Naive B cell (primary cell): Measurements from ENCODE around the gene BOLL. TPM values are rescaled to one million over a fixed set of nuclear protein-coding genes. Genes with fewer than 3 reads are reported as not detected.

ENCODE experiments used
- ATAC-seq, 2 donors: fragments of 150-1000 bp; cut with Tn5 transposase; 2 replicates each; pipeline ENCODE4 v1.10.0; 2021; ENCODE audit warnings: low read depth in 2 of 2, mild to moderate bottlenecking in 2 of 2, moderate library complexity in 2 of 2
- DNase-seq: peaks from one replicate; pipeline ENCODE4 v3.0.0; 2022
- H3K27ac Mint-ChIP-seq, 6 donors: one replicate each; pipeline ENCODE4 v1.8.0; 2020 to 2022; ENCODE audit warnings: mild to moderate bottlenecking in 6 of 6, mixed read lengths in 6 of 6, moderate library complexity in 5 of 6, inconsistent platforms in 2 of 6
- H3K27me3 Mint-ChIP-seq, 3 donors: one replicate each; pipeline ENCODE4 v1.8.0; 2021 to 2022; ENCODE audit warnings: mixed read lengths in 3 of 3, mild to moderate bottlenecking in 1 of 3
- H3K36me3 Mint-ChIP-seq, 2 donors: one replicate each; pipeline ENCODE4 v1.8.0; 2020 to 2022; ENCODE audit warnings: mixed read lengths in 2 of 2, inconsistent platforms in 1 of 2, mild to moderate bottlenecking in 1 of 2
- H3K4me1 Mint-ChIP-seq, 3 donors: one replicate each; pipeline ENCODE4 v1.8.0; 2020 to 2022; ENCODE audit warnings: mixed read lengths in 3 of 3, inconsistent platforms in 1 of 3, mild to moderate bottlenecking in 1 of 3, moderate library complexity in 1 of 3
- H3K4me3 Mint-ChIP-seq, 8 donors: one replicate each; pipeline ENCODE4 v1.8.0; 2020 to 2022; ENCODE audit warnings: mild to moderate bottlenecking in 8 of 8, mixed read lengths in 8 of 8, moderate library complexity in 8 of 8, inconsistent platforms in 2 of 8
- H3K9me3 Mint-ChIP-seq, 7 donors: one replicate each; pipeline ENCODE4 v1.8.0; 2020 to 2022; ENCODE audit warnings: mixed read lengths in 7 of 7, mild to moderate bottlenecking in 5 of 7, inconsistent platforms in 2 of 7, moderate library complexity in 1 of 7
- polyA plus RNA-seq, 6 donors: library from polyadenylated mRNA; unstranded; fragments of 300-500 nt; fragmentation: Illumina TruSeq; gene quantifications; one replicate each; pipeline ENCODE4 v1.2.3, GENCODE V29; 2021; ENCODE audit warnings: low read depth in 6 of 6

BOLL gene
- polyA plus RNA-seq, 6 donors from 2014 or later, result not detected

DNA sequence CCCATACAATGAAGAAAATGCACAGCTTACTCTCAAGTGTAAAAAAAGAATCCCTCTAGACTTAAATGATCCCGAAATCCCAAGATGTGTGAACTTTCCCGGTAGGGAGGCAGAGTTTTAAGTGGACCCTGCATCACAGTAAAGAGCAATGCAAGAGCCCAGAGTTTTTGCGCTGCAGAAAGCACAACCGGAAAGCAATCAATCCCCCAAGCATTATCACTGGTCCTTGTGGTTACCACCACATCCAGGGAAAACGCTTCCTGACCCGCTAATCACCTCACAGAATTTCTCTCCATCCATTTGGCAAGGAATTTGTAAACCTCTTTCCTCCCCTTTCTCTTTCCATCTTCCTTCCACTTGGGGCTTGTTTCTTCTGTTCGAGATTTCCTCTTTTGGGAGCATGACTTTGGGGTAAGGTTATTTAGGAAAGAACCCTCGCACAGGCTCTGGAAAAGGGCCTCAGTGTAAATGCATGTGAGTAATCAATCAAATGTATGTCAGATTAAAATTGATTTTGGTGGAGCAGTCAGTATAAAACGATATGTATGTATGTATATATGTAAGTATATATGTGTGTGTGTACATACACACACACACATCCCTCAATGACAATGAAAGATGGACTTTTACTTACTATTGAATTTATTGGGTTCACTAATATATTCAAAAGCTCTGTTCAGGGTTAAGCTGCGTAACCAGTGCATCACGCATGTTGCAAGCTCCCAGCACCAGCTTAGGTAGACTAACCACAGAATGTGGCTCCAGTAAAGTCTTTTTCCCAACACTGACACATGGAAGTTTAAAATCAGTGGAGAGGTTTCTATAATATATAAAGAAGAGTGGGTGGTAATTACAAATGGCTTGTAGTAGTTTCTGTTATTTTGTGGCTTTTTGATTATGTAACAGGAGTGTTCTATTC, 20.9 kb upstream of the BOLL start:
- ATAC-seq, result no peak
- H3K9me3 Mint-ChIP-seq, result no peaks in the 10 kb centered on the region
- no peak for DNase-seq
- no peaks in the 10 kb centered on the region for H3K36me3 Mint-ChIP-seq
- peaks cover 52 to 75% (median 73%) of the 10 kb centered on the region in 3 donors for H3K27me3 Mint-ChIP-seq
- H3K4me1 Mint-ChIP-seq, result peaks cover 15 to 23% (median 17%) of the 10 kb centered on the region in 3 donors
- H3K27ac Mint-ChIP-seq, result peak overlapping the region in 1 of 6 donors; percentile 2
- peak overlapping the region; percentile 42 to 87 (median 82) for H3K4me3 Mint-ChIP-seq

DNA sequence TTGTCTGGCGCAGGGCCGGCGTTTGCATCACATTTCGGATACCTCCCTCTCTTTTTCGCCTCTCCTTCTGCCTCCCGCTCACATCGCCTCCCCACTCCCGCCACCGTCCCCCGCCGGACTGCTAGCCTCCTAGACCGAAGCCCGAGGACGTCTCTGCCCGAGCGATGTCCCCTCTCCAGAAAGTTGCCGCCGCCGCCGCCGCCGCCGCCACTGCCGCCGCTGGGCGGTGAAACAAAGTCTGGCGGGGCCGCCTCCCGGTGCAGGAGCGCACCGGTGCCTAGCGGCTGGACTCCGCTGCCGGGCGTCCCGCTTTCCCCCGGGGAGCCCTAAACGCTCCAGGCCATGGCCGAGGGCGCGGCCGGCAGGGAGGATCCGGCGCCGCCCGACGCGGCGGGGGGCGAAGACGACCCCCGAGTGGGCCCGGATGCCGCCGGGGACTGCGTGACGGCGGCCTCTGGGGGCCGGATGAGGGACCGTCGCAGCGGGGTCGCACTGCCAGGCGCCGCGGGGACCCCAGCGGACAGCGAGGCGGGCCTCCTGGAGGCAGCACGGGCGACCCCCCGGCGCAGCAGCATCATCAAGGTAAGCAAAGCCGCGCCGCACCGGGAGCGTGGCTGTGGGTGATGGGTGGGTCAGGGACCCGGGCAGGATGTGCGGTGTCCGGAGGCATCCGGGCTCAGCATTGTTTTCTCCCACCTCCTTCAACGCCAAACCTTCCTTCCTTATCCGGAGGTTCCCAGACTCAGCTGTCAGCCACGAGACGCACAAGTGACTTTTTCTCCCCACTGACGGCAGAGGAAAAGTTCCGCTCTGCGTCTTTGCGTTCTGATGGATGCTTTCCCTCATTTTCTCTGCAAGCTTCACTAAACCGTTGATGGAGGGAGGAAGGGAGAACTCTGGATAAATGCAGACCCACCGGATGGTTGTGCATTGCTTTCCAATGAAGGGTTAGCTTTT, 19.9 kb upstream of the BOLL start:
- Mint-ChIP-seq H3K9me3 (no peaks in the 10 kb centered on the region), H3K4me1 (peaks cover 15 to 23% (median 17%) of the 10 kb centered on the region in 3 donors), H3K27ac (no peak overlapping the region), H3K36me3 (no peaks in the 10 kb centered on the region), H3K4me3 (peak overlapping the region; percentile 82 to 91 (median 84)), H3K27me3 (peaks cover 56 to 77% (median 68%) of the 10 kb centered on the region in 3 donors)
- peak; percentile 34 to 37 for ATAC-seq
- no peak for DNase-seq

GRCh38 chr2:197804049-197804757, 19.1 kb upstream of the BOLL start, which contains the start of gene PLCL1:
Gene PLCL1, plus strand, starts transcription at chr2:197804593.
- H3K27me3 Mint-ChIP-seq, result peaks cover 56 to 77% (median 67%) of the 10 kb centered on the region in 3 donors
- H3K4me3 Mint-ChIP-seq, result peak within 1 kb of the TSS; percentile 82 to 91 (median 88)
- ATAC-seq, result peak; percentile 89 to 96
- H3K4me1 Mint-ChIP-seq, result peaks cover 15 to 23% (median 17%) of the 10 kb centered on the region in 3 donors
- DNase-seq, result peak; percentile 58
- peak within 1 kb of the TSS in 2 of 6 donors; percentile 9 to 63 for H3K27ac Mint-ChIP-seq
- H3K9me3 Mint-ChIP-seq, result no peaks in the 10 kb centered on the region
- no peaks in the 10 kb centered on the region for H3K36me3 Mint-ChIP-seq

- Mint-ChIP-seq H3K27me3 (peaks cover 54 to 80% (median 66%) of the 10 kb centered on the region in 3 donors), H3K27ac (no peak overlapping the region), H3K36me3 (no peaks in the 10 kb centered on the region), H3K4me1 (peaks cover 15 to 23% (median 17%) of the 10 kb centered on the region in 3 donors), H3K9me3 (no peaks in the 10 kb centered on the region), H3K4me3 (peak overlapping the region in 3 of 8 donors; percentile 4 to 46 (median 7))
- DNase-seq (no peak), ATAC-seq (peak in 1 of 2 donors; percentile 18)
Observed at GRCh38 chr2:197803033-197803444, 17.9 kb upstream of the BOLL start.

DNA sequence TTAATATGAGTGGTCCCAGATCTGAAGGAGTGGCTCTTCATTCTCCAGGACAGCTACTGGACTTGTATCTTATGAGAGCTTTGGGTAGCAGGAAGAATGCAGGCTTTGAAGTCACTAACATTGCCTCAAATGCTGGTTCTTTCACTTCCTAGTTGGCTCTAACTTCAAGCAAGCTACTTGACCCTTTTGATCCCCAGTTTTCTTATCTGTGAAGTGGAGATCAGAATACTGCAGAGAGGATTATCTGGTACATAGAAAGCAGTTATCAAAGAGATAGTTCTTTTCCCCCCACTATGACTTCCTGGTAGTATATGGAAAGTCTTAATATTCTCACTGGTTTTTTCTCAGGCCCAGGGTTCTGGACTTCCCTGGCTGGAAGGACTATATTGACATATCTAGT, 15.9 kb upstream of the BOLL start:
- no peak overlapping the region for H3K27ac Mint-ChIP-seq
- no peaks in the 10 kb centered on the region for H3K36me3 Mint-ChIP-seq
- DNase-seq (no peak), ATAC-seq (no peak)
- peaks cover 0 to 2% (median 0%) of the 10 kb centered on the region in 7 donors for H3K9me3 Mint-ChIP-seq
- peaks cover 14 to 20% (median 17%) of the 10 kb centered on the region in 3 donors for H3K4me1 Mint-ChIP-seq
- no peak overlapping the region for H3K4me3 Mint-ChIP-seq
- peaks cover 63 to 87% (median 72%) of the 10 kb centered on the region in 3 donors for H3K27me3 Mint-ChIP-seq

DNA sequence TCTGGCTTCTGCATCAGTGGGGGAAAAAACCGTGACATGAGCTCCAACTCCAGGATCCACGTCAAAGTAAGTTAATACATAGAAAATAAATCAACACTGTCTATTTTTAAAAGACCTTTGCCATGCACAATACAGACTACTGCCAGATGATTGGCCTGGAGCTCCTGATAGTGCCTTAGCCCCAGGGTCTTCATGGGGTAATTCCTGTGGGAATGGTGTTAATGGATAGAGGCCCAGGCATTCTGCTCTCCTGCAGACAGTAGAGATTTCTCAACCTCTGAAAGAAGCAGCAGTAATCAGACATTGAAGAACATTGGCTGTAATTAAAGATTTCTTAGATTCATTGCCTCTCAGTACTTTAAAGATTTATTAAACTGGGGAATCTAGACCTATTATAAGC, 15.0 kb upstream of the BOLL start:
- ATAC-seq (no peak), DNase-seq (no peak)
- H3K36me3 Mint-ChIP-seq, result no peaks in the 10 kb centered on the region
- H3K4me1 Mint-ChIP-seq, result peaks cover 6 to 13% (median 9%) of the 10 kb centered on the region in 3 donors
- H3K4me3 Mint-ChIP-seq, result no peak overlapping the region
- H3K27me3 Mint-ChIP-seq, result peaks cover 61 to 87% (median 72%) of the 10 kb centered on the region in 3 donors
- no peak overlapping the region for H3K27ac Mint-ChIP-seq
- H3K9me3 Mint-ChIP-seq, result peaks cover 0 to 9% (median 4%) of the 10 kb centered on the region in 7 donors

DNA sequence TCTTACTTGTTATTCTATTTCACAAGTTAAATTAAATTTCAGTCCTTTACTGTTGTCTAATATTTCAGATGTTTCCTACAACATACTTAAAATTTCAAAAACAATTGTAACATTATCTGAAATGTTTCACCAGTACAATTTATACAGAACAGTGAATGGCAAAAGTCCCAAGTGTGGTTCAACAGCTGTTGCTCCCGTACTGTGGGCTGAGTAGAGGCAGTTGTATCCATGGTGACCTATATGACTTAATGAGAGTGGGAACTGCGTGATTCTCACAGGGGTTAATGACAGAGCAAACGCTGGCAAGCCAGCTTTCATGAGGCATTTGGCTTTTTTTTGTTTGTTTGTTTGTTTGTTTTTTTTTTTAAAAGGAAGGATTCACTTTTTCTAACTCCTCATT, 13.9 kb upstream of the BOLL start:
- H3K27ac Mint-ChIP-seq, result no peak overlapping the region
- peaks cover 3 to 6% (median 4%) of the 10 kb centered on the region in 3 donors for H3K4me1 Mint-ChIP-seq
- H3K27me3 Mint-ChIP-seq, result peaks cover 66 to 85% (median 71%) of the 10 kb centered on the region in 3 donors
- H3K4me3 Mint-ChIP-seq, result no peak overlapping the region
- ATAC-seq (no peak), DNase-seq (no peak)
- H3K9me3 Mint-ChIP-seq, result peaks cover 0 to 10% (median 4%) of the 10 kb centered on the region in 7 donors
- no peaks in the 10 kb centered on the region for H3K36me3 Mint-ChIP-seq

- no peak for ATAC-seq
- Mint-ChIP-seq H3K27me3 (peaks cover 67 to 87% (median 74%) of the 10 kb centered on the region in 3 donors), H3K4me3 (no peak overlapping the region), H3K9me3 (peaks cover 0 to 10% (median 4%) of the 10 kb centered on the region in 7 donors), H3K27ac (no peak overlapping the region), H3K4me1 (peaks cover 0 to 1% (median 0%) of the 10 kb centered on the region in 3 donors), H3K36me3 (no peaks in the 10 kb centered on the region)
- DNase-seq, result no peak
Observed at GRCh38 chr2:197798187-197798586, 13.1 kb upstream of the BOLL start.

DNA sequence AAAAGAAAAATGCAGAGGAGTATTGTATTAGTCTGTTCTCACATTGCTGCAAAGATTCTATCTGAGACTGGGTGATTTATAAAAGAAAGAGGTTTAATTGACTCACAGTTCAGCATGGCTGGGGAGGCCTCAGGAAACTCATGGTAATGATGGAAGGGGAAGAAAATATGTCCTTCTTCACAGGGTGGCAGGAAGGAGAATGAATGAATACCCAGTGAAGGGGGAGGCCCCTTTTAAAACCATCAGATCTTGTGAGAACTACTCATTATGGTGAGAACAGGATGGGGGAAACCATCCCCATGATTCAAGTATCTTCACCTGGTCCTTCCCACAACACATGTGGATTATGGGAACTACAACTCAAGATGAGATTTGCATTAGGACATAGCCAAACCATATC, 10.2 kb upstream of the BOLL start:
- no peak for DNase-seq
- Mint-ChIP-seq H3K4me3 (no peak overlapping the region), H3K36me3 (no peaks in the 10 kb centered on the region), H3K27ac (no peak overlapping the region), H3K27me3 (peaks cover 60 to 85% (median 76%) of the 10 kb centered on the region in 3 donors), H3K9me3 (peaks cover 0 to 15% (median 7%) of the 10 kb centered on the region in 7 donors), H3K4me1 (no peaks in the 10 kb centered on the region)
- no peak for ATAC-seq

DNA sequence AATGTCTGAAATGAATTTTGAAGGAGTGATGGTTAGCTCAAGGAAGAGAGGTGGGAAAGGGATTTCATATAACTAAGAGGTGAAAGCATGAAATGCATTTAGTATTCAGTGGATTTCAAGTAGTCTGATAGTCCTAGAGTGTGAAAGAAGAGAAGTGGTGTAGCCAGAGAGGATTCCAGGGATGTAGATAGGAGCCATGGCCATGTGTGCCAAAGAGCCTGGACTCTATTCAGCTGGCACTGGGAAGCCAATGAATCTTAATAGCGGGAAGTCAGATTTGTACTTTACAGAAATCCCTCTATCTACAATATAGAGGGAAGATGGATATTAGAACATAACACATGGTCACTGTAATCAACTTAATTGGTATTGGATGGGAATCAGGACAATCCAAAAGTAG, 8.3 kb upstream of the BOLL start:
- H3K27ac Mint-ChIP-seq, result no peak overlapping the region
- ATAC-seq (no peak), DNase-seq (no peak)
- H3K27me3 Mint-ChIP-seq, result peaks cover 64 to 87% (median 77%) of the 10 kb centered on the region in 3 donors
- H3K4me3 Mint-ChIP-seq, result no peak overlapping the region
- H3K4me1 Mint-ChIP-seq, result no peaks in the 10 kb centered on the region
- H3K9me3 Mint-ChIP-seq, result peaks cover 0 to 15% (median 7%) of the 10 kb centered on the region in 7 donors
- no peaks in the 10 kb centered on the region for H3K36me3 Mint-ChIP-seq

GRCh38 chr2:197786010-197786877, 1.1 kb upstream of the BOLL start:
- DNase-seq (peak; percentile 40), ATAC-seq (peak; percentile 75)
- Mint-ChIP-seq H3K36me3 (peaks cover 0 to 7% of the 10 kb centered on the region in 2 donors), H3K27ac (peak overlapping the region in 2 of 6 donors; percentile 15 to 83), H3K4me3 (peak overlapping the region in 7 of 8 donors; percentile 38 to 80 (median 68)), H3K9me3 (peaks cover 0 to 2% (median 0%) of the 10 kb centered on the region in 7 donors), H3K27me3 (peaks cover 42 to 60% (median 46%) of the 10 kb centered on the region in 3 donors), H3K4me1 (peaks cover 2 to 5% (median 4%) of the 10 kb centered on the region in 3 donors)
